Ishikawa (cell line): Measurements from ENCODE around the gene KCNN2.

Experiments
- CEBPB ChIP-seq: IDR thresholded peaks from 2 replicates; pipeline ENCODE4 v1.6.1; 2012
- CREB1 ChIP-seq: IDR thresholded peaks from 2 replicates; pipeline ENCODE4 v1.6.1; 2012; ENCODE audit warnings: low read depth
- EGR1 ChIP-seq: IDR thresholded peaks from 2 replicates; pipeline ENCODE4 v1.6.1; 2012
- EP300 ChIP-seq: IDR thresholded peaks from 2 replicates; pipeline ENCODE4 v1.6.1; 2012; ENCODE audit warnings: borderline replicate concordance
- FOXM1 ChIP-seq: IDR thresholded peaks from 2 replicates; pipeline ENCODE4 v1.6.1; 2012; ENCODE audit warnings: low read depth, borderline replicate concordance
- MAX ChIP-seq: IDR thresholded peaks from 2 replicates; pipeline ENCODE4 v1.6.1; 2012
- NFIC ChIP-seq: IDR thresholded peaks from 2 replicates; pipeline ENCODE4 v1.6.1; 2012
- RAD21 ChIP-seq: IDR thresholded peaks from 2 replicates; pipeline ENCODE4 v1.6.1; 2012; ENCODE audit warnings: low read depth
- REST ChIP-seq: IDR thresholded peaks from 2 replicates; pipeline ENCODE4 v1.6.1; 2012; ENCODE audit warnings: low read depth, mild to moderate bottlenecking
- TAF1 ChIP-seq: IDR thresholded peaks from 2 replicates; pipeline ENCODE4 v1.6.1; 2012; ENCODE audit warnings: low read depth, mild to moderate bottlenecking
- TCF12 ChIP-seq: IDR thresholded peaks from 2 replicates; pipeline ENCODE4 v1.6.1; 2012; ENCODE audit warnings: low read depth
- TEAD4 ChIP-seq: IDR thresholded peaks from 2 replicates; pipeline ENCODE4 v1.6.1; 2012
- USF1 ChIP-seq: IDR thresholded peaks from 2 replicates; pipeline ENCODE4 v1.6.1; 2012
- YY1 ChIP-seq: IDR thresholded peaks from 2 replicates; pipeline ENCODE4 v1.6.1; 2012; ENCODE audit warnings: low read depth
- ZBTB7A ChIP-seq: IDR thresholded peaks from 2 replicates; pipeline ENCODE4 v1.6.1; 2012; ENCODE audit warnings: low read depth

KCNN2 gene

GRCh38 chr5:114469372-114469771 is 107.5 kb downstream of the KCNN2 start:
- TF ChIP-seq ZBTB7A, result no peak

- TF ChIP-seq TEAD4 (no peak), CEBPB (no peak), EGR1 (no peak), RAD21 (no peak), TAF1 (no peak), EP300 (no peak), USF1 (no peak)
Observed at GRCh38 chr5:114471529-114471928, 109.7 kb downstream of the KCNN2 start.

GRCh38 chr5:114473541-114473940 is 111.7 kb downstream of the KCNN2 start:
- no peak for TF ChIP-seq EGR1
- no peak for TF ChIP-seq TAF1
- no peak for TF ChIP-seq CEBPB
- TF ChIP-seq TCF12, result no peak
- no peak for TF ChIP-seq ZBTB7A
- no peak for TF ChIP-seq REST
- TF ChIP-seq NFIC, result no peak
- no peak for TF ChIP-seq TEAD4
- no peak for TF ChIP-seq EP300

- TF ChIP-seq TCF12, result no peak
- no peak for TF ChIP-seq ZBTB7A
- TF ChIP-seq EGR1, result no peak
- no peak for TF ChIP-seq RAD21
- no peak for TF ChIP-seq CREB1
- no peak for TF ChIP-seq MAX
- no peak for TF ChIP-seq EP300
- TF ChIP-seq USF1, result no peak
- no peak for TF ChIP-seq TAF1
- TF ChIP-seq CEBPB, result no peak
- no peak for TF ChIP-seq REST
- TF ChIP-seq TEAD4, result no peak
- no peak for TF ChIP-seq FOXM1
- no peak for TF ChIP-seq NFIC
- TF ChIP-seq YY1, result no peak
Observed at GRCh38 chr5:114477816-114478334, 116.0 kb downstream of the KCNN2 start.

GRCh38 chr5:114500756-114501155 is 138.9 kb downstream of the KCNN2 start:
- TF ChIP-seq TEAD4 (no peak), NFIC (no peak), ZBTB7A (no peak), REST (no peak), TAF1 (no peak), EP300 (no peak), FOXM1 (no peak)

- TF ChIP-seq MAX (no peak), EGR1 (no peak), TCF12 (no peak), ZBTB7A (no peak), CREB1 (no peak), USF1 (no peak), FOXM1 (no peak), RAD21 (no peak), TEAD4 (no peak), YY1 (no peak), TAF1 (no peak), NFIC (no peak), REST (no peak), CEBPB (no peak), EP300 (no peak)
Observed at GRCh38 chr5:114504560-114504959, 142.7 kb downstream of the KCNN2 start.
